NT2/D1 (cell line): ENCODE data around the gene REEP6.

Experiments used
- SUZ12 ChIP-seq: IDR thresholded peaks from 2 replicates; pipeline ENCODE4 v1.6.1; 2011; ENCODE audit not compliant: insufficient read length, insufficient read depth; ENCODE audit errors: extremely low read depth
- YY1 ChIP-seq: IDR thresholded peaks from 2 replicates; pipeline ENCODE4 v1.6.1; 2011; ENCODE audit not compliant: insufficient read length, insufficient read depth
- ZNF274 ChIP-seq: IDR thresholded peaks from 2 replicates; pipeline ENCODE4 v1.6.1; 2011; ENCODE audit warnings: mild to moderate bottlenecking, low read depth, low read length

GRCh38 chr19:1470055-1470304 is 21.0 kb upstream of the REEP6 start:
- TF ChIP-seq ZNF274 (no peak), SUZ12 (no peak), YY1 (no peak)
